ENCODE data around the gene OR1K1.

Gene OR1K1

DNA sequence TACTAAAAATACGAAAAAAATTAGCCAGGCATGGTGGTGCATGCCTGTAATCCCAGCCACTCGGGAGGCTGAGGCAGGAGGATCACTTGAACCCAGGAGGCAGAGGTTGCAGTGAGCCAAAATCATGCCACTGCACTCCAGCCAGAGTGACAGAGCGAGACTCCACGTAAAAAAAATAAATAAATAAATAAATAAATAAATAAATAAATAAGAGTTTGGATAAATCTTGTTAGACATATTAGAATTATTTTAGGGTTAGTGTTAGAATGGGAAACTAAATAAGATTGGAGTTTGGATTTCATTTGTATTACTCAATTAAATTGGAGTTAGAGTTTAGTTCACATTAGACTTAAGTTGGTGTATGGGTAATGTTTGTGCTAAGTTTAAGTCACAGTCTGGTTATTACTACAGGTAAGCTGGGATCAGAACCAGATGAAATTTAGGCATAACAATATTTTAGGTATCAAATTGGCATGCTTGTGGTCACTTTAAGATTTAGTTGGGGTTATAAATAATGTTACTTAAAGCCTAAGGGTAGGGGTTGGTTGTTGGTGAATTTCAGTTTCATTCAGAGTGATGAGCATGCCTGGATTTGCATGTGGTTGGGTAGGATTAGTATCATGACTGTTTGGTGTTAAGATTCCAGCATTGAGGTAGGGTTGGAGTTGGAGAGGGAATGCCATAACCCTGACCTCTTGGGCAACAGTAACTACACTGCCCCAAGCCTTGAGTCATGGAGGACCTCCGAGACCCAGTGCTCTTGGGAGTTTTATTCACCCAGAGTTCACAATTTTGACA is 7.9 kb upstream of the OR1K1 start:
- Histone ChIP-seq H3K18ac (ENCODE audit: low read depth in 1 of 2, low read length in 2 of 2) (no peak overlapping the region), H3K36me3 (ENCODE audit: control insufficient read depth in 1 of 2, insufficient read depth in 2 of 2, low read depth in 1 of 2, low read length in 2 of 2) (peaks cover 0 to 3% of the 10 kb centered on the region in 2 experiments), H2AFZ (ENCODE audit: low read depth, low read length) (no peak overlapping the region), H3K4me3 (ENCODE audit: insufficient read depth in 1 of 2, low read depth in 1 of 2, low read length in 2 of 2) (no peak overlapping the region), H3K9ac (ENCODE audit: low read length) (no peak overlapping the region), H4K91ac (ENCODE audit: low read length) (no peak overlapping the region), H3K4ac (ENCODE audit: low read depth in 1 of 2, low read length in 2 of 2) (no peak overlapping the region), H2BK15ac (ENCODE audit: low read depth, poor library complexity, severe bottlenecking) (no peak overlapping the region), H3K27ac (ENCODE audit: low read length, poor library complexity, severe bottlenecking) (no peak overlapping the region), H2BK5ac (ENCODE audit: low read depth, low read length, poor library complexity, severe bottlenecking) (no peak overlapping the region), H3K79me1 (replicated peaks; ENCODE audit: low read length, poor library complexity, severe bottlenecking) (no peaks in the 10 kb centered on the region), H4K8ac (ENCODE audit: low read length) (no peak overlapping the region), H2AK5ac (ENCODE audit: low read length, severe bottlenecking) (no peak overlapping the region), H3K14ac (ENCODE audit: low read length in 2 of 2) (no peak overlapping the region), H3K4me1 (ENCODE audit: control insufficient read depth, insufficient read depth, low read depth, low read length) (no peaks in the 10 kb centered on the region), H3K4me2 (ENCODE audit: low read length, poor library complexity, severe bottlenecking) (no peak overlapping the region), H2BK120ac (ENCODE audit: low read depth, low read length) (no peak overlapping the region), H2BK12ac (ENCODE audit: low read length in 2 of 2) (no peak overlapping the region), H3K27me3 (ENCODE audit: control insufficient read depth in 1 of 2, insufficient read depth in 1 of 2, low read length in 2 of 2) (peaks cover 0 to 6% of the 10 kb centered on the region in 2 experiments), H3K23ac (ENCODE audit: low read length in 2 of 2) (no peak overlapping the region), H3K9me3 (ENCODE audit: control insufficient read depth, low read length) (no peaks in the 10 kb centered on the region)
- 76% methylated on average over 3 of the region's 5 CpGs for WGBS
- DNase-seq: no peak

DNA sequence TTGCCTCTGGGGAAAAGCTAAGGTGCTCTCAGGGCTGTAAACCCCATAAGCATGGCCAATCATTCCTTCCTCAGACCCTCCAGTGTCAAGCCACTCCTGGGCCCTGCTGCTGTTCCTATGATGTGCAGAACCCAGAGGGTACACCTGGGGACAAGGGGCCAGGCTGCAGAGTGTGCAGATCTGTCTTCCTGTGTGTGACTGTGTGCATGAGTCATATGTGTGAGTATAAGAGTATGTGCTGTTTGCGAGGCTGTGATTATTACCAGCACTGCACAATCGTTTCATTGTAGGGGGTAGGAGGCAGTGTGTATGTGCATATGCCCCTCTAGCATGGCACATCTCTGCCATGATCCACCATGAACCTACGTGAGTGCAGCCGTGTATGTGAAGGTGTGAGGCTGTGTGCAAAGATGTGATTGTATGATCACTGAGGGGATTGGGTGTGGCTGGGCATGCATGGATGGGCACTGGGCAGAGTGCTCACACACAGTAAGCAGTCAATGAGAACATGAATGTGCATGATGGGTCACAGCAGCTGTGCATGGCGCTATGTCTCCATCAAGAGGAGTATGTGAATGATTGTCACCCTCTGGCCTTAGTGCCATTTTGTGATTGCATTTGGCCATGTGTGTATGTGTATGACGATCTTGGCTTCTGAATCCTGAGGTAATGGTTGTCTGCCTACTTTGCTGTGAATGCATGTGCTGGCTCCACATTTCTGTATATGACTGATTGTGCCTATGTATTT is 2.4 kb upstream of the OR1K1 start:
- Histone ChIP-seq H3K79me1 (replicated peaks; ENCODE audit: low read length, poor library complexity, severe bottlenecking) (no peaks in the 10 kb centered on the region), H2AFZ (ENCODE audit: low read depth, low read length) (no peak overlapping the region), H3K18ac (ENCODE audit: low read depth in 1 of 2, low read length in 2 of 2) (peak overlapping the region in 1 of 2 experiments; percentile 56), H3K9me3 (ENCODE audit: control insufficient read depth, low read length) (no peaks in the 10 kb centered on the region), H3K4me2 (ENCODE audit: low read length, poor library complexity, severe bottlenecking) (no peak overlapping the region), H3K4me1 (ENCODE audit: control insufficient read depth, insufficient read depth, low read depth, low read length) (peaks cover 3% of the 10 kb centered on the region), H2AK5ac (ENCODE audit: low read length, severe bottlenecking) (no peak overlapping the region), H3K27me3 (ENCODE audit: control insufficient read depth in 1 of 2, insufficient read depth in 1 of 2, low read length in 2 of 2) (peaks cover 0 to 9% of the 10 kb centered on the region in 2 experiments), H3K14ac (ENCODE audit: low read length in 2 of 2) (peak overlapping the region in 1 of 2 experiments; percentile 0), H3K9ac (ENCODE audit: low read length) (no peak overlapping the region), H2BK120ac (ENCODE audit: low read depth, low read length) (no peak overlapping the region), H4K91ac (ENCODE audit: low read length) (no peak overlapping the region), H2BK12ac (ENCODE audit: low read length in 2 of 2) (no peak overlapping the region), H3K4me3 (ENCODE audit: insufficient read depth in 1 of 2, low read depth in 1 of 2, low read length in 2 of 2) (no peak overlapping the region), H2BK5ac (ENCODE audit: low read depth, low read length, poor library complexity, severe bottlenecking) (no peak overlapping the region), H4K8ac (ENCODE audit: low read length) (no peak overlapping the region), H3K23ac (ENCODE audit: low read length in 2 of 2) (no peak overlapping the region), H3K36me3 (ENCODE audit: control insufficient read depth in 1 of 2, insufficient read depth in 2 of 2, low read depth in 1 of 2, low read length in 2 of 2) (peaks cover 0 to 5% of the 10 kb centered on the region in 2 experiments), H3K27ac (ENCODE audit: low read length, poor library complexity, severe bottlenecking) (no peak overlapping the region), H2BK15ac (ENCODE audit: low read depth, poor library complexity, severe bottlenecking) (no peak overlapping the region), H3K4ac (ENCODE audit: low read depth in 1 of 2, low read length in 2 of 2) (no peak overlapping the region)
- 68% methylated on average over 6 of the region's 6 CpGs for WGBS
- DNase-seq: no peak

DNA sequence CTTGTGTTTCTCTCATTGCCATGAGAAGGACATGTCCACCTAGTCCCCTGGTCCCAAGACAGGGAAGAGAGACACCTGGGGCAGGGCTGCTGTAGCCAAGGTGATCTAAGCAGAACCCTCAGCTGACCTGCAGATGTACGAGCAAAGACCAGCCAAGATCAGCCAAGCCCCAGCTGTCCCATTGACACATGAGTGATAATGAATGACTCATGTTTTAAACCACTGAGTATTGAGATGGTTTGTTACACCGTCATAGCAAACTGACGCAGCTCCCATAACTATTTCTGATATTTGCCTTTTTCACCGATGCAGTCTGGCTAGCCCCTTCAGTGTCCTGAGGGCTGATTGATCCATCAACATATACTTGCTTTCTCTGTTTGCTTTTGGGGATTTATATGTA is 6.7 kb downstream of the OR1K1 start:
- Histone ChIP-seq H3K79me1 (replicated peaks; ENCODE audit: low read length, poor library complexity, severe bottlenecking) (no peaks in the 10 kb centered on the region), H4K8ac (ENCODE audit: low read length) (no peak overlapping the region), H3K14ac (ENCODE audit: low read length in 2 of 2) (no peak overlapping the region), H3K27ac (ENCODE audit: low read length, poor library complexity, severe bottlenecking) (no peak overlapping the region), H3K4ac (ENCODE audit: low read depth in 1 of 2, low read length in 2 of 2) (no peak overlapping the region), H3K18ac (ENCODE audit: low read depth in 1 of 2, low read length in 2 of 2) (no peak overlapping the region), H2BK15ac (ENCODE audit: low read depth, poor library complexity, severe bottlenecking) (no peak overlapping the region), H3K9me3 (ENCODE audit: control insufficient read depth, low read length) (peaks cover 16% of the 10 kb centered on the region), H3K36me3 (ENCODE audit: control insufficient read depth in 1 of 2, insufficient read depth in 2 of 2, low read depth in 1 of 2, low read length in 2 of 2) (no peaks in the 10 kb centered on the region), H2BK5ac (ENCODE audit: low read depth, low read length, poor library complexity, severe bottlenecking) (no peak overlapping the region), H4K91ac (ENCODE audit: low read length) (no peak overlapping the region), H2AK5ac (ENCODE audit: low read length, severe bottlenecking) (no peak overlapping the region), H2BK12ac (ENCODE audit: low read length in 2 of 2) (no peak overlapping the region), H2AFZ (ENCODE audit: low read depth, low read length) (no peak overlapping the region), H3K4me2 (ENCODE audit: low read length, poor library complexity, severe bottlenecking) (no peak overlapping the region), H3K9ac (ENCODE audit: low read length) (peak overlapping the region; percentile 60), H2BK120ac (ENCODE audit: low read depth, low read length) (no peak overlapping the region), H3K4me3 (ENCODE audit: insufficient read depth in 1 of 2, low read depth in 1 of 2, low read length in 2 of 2) (no peak overlapping the region), H3K27me3 (ENCODE audit: control insufficient read depth in 1 of 2, insufficient read depth in 1 of 2, low read length in 2 of 2) (no peaks in the 10 kb centered on the region), H3K23ac (ENCODE audit: low read length in 2 of 2) (no peak overlapping the region), H3K4me1 (ENCODE audit: control insufficient read depth, insufficient read depth, low read depth, low read length) (no peaks in the 10 kb centered on the region)
- 87% methylated on average over 3 of the region's 4 CpGs for whole genome bisulfite sequencing
- DNase-seq: no peak

DNA sequence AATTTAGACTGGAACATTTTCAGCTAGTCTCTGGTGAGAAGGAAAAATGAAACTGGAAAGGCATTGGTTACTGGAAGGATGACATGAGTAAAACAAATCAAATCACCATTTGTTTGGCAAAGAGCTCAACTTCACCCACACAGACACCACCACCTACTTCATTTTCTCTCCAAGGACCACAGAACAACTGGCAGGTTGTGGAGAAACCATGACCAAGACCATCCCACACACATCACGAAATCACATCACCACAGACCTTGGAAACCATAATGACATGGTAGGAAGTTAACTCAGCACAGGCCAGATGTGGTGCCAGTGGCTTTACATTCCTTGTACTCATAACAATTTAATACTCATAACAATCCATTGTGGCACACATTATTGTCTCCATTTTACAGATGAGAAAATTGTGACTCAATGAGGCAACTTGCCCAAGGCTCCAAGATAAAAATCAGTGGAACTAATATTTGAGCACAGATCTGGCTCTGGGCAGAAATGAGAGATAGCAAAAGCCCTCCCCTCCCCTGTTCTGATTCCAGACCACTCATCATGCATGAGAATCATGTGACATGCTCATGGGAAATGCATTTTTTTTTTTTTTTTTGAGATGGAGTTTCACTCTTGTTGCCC is 7.5 kb downstream of the OR1K1 start:
- Histone ChIP-seq H2BK12ac (ENCODE audit: low read length in 2 of 2) (no peak overlapping the region), H2BK15ac (ENCODE audit: low read depth, poor library complexity, severe bottlenecking) (no peak overlapping the region), H2AFZ (ENCODE audit: low read depth, low read length) (no peak overlapping the region), H4K91ac (ENCODE audit: low read length) (no peak overlapping the region), H3K79me1 (replicated peaks; ENCODE audit: low read length, poor library complexity, severe bottlenecking) (no peaks in the 10 kb centered on the region), H2AK5ac (ENCODE audit: low read length, severe bottlenecking) (no peak overlapping the region), H3K9ac (ENCODE audit: low read length) (peak overlapping the region; percentile 60), H2BK5ac (ENCODE audit: low read depth, low read length, poor library complexity, severe bottlenecking) (no peak overlapping the region), H2BK120ac (ENCODE audit: low read depth, low read length) (no peak overlapping the region), H4K8ac (ENCODE audit: low read length) (no peak overlapping the region), H3K36me3 (ENCODE audit: control insufficient read depth in 1 of 2, insufficient read depth in 2 of 2, low read depth in 1 of 2, low read length in 2 of 2) (no peaks in the 10 kb centered on the region), H3K4me2 (ENCODE audit: low read length, poor library complexity, severe bottlenecking) (no peak overlapping the region), H3K27me3 (ENCODE audit: control insufficient read depth in 1 of 2, insufficient read depth in 1 of 2, low read length in 2 of 2) (no peaks in the 10 kb centered on the region), H3K9me3 (ENCODE audit: control insufficient read depth, low read length) (peaks cover 16% of the 10 kb centered on the region), H3K14ac (ENCODE audit: low read length in 2 of 2) (no peak overlapping the region), H3K23ac (ENCODE audit: low read length in 2 of 2) (no peak overlapping the region), H3K27ac (ENCODE audit: low read length, poor library complexity, severe bottlenecking) (no peak overlapping the region), H3K4me3 (ENCODE audit: insufficient read depth in 1 of 2, low read depth in 1 of 2, low read length in 2 of 2) (no peak overlapping the region), H3K18ac (ENCODE audit: low read depth in 1 of 2, low read length in 2 of 2) (no peak overlapping the region), H3K4ac (ENCODE audit: low read depth in 1 of 2, low read length in 2 of 2) (no peak overlapping the region), H3K4me1 (ENCODE audit: control insufficient read depth, insufficient read depth, low read depth, low read length) (no peaks in the 10 kb centered on the region)
- DNase-seq: no peak
- WGBS: 17% methylated on average over 1 of the region's 1 CpG

Data from mesenchymal stem cell (in vitro differentiated cells and primary cell).